HG03045 (cell line): ENCODE data around the gene CC2D2A.
A peak's percentile ranks its signal among the peaks of the same experiment; 100 is the strongest.

Experiments
- ATAC-seq: cut with Tn5 transposase; IDR thresholded peaks from one replicate; pipeline ENCODE4 v1.9.1; 2021; ENCODE audit warnings: mild to moderate bottlenecking, moderate library complexity; ENCODE audit not compliant: unreplicated experiment

CC2D2A gene

GRCh38 chr4:15636818-15637217 lies 167.1 kb downstream of the CC2D2A start:
- ATAC-seq: no peak

- no peak for ATAC-seq
Measured at GRCh38 chr4:15638418-15638817, 168.7 kb downstream of the CC2D2A start.

- ATAC-seq: no peak
Measured at GRCh38 chr4:15648600-15648999, 178.9 kb downstream of the CC2D2A start.

GRCh38 chr4:15649914-15650545 lies 180.3 kb downstream of the CC2D2A start:
- ATAC-seq: peak; percentile 32
